HepG2 (cell line): ENCODE data around the gene IKBIP. TPM values are rescaled to one million over a fixed set of nuclear protein-coding genes. Genes with fewer than 3 reads are reported as not detected.
A peak's percentile ranks its signal among the peaks of the same experiment; 100 is the strongest.
"Not testable (repeated sequence)": the region's sequence is repeated elsewhere in the genome, so short reads cannot be mapped to it uniquely, and the experiment has no call there.

ENCODE experiments used
- ATAC-seq: fragments of 200-7000 bp; cut with Tn5 transposase; 3 replicates; pipeline ENCODE4 v1.9.1; 2020; ENCODE audit warnings: mild to moderate bottlenecking, moderate library complexity
- BruUV-seq: library from RNA; stranded (reverse); fragments of 400-500 nt; replicated peaks from 2 replicates; lab custom pipeline; 2021; lab: Mats Ljungman, UMichigan
- CTCF ChIA-PET: fragments of 300-600 bp; formaldehyde crosslinking; extraction: SDS; loops from one replicate; lab custom pipeline; 2021; ENCODE audit warnings: low total read pairs, inconsistent platforms, low intra/inter-chr PET ratio; lab: Yijun Ruan, JAX
- POLR2A ChIA-PET: fragments of 350-600 bp; sonication (Branson Sonifier 250); formaldehyde crosslinking; loops from one replicate; lab custom pipeline; 2020; ENCODE audit warnings: antibody characterized with exemption, inconsistent platforms; lab: Yijun Ruan, JAX
- DNase-seq: peaks from one replicate; pipeline ENCODE4 v3.0.0-alpha.2; 2015; ENCODE audit warnings: low spot score
- FAIRE-seq: peaks from 3 replicates; lab custom pipeline; 2011; peaks lifted over from hg19 to GRCh38; lab: Jason Lieb, UNC
- H2AFZ ChIP-seq: one replicate; pipeline ENCODE4 v1.6.1; 2011; ENCODE audit warnings: low read length, inconsistent platforms
- H3K27ac ChIP-seq: fragments of 300-600 bp; 3 replicates; pipeline ENCODE4 v1.8.0; 2011; ENCODE audit warnings: mixed run types, mild to moderate bottlenecking, mixed read lengths, low read length, inconsistent platforms; ENCODE audit not compliant: insufficient read depth; ENCODE audit errors: extremely low read length
- H3K27me3 ChIP-seq, 2 experiments: fragments of 200-600 bp in 1 of 2; 2 replicates in 1 of 2; 3 replicates in 1 of 2; pipeline versions ENCODE4 v1.6.0 to v1.8.0; 2011; ENCODE audit warnings: low read length in 2 of 2, mild to moderate bottlenecking in 2 of 2, moderate library complexity in 2 of 2, inconsistent platforms in 1 of 2; ENCODE audit not compliant: insufficient read depth in 2 of 2, control insufficient read depth in 1 of 2
- H3K36me3 ChIP-seq, 2 experiments: fragments of 200-600 bp in 1 of 2; replicated peaks in 1 of 2; 2 replicates in 1 of 2; 3 replicates in 1 of 2; pipeline versions ENCODE4 v1.5.1 to v1.8.0; 2011; ENCODE audit warnings: low read length in 2 of 2, inconsistent platforms in 1 of 2; ENCODE audit not compliant: insufficient read depth in 2 of 2, control insufficient read depth in 1 of 2
- H3K4me1 ChIP-seq: 2 replicates; pipeline ENCODE4 v1.5.1; 2012; ENCODE audit warnings: low read length, inconsistent platforms; ENCODE audit not compliant: insufficient read depth
- H3K4me2 ChIP-seq: 2 replicates; pipeline ENCODE4 v1.6.0; 2011; ENCODE audit warnings: low read depth, low read length, inconsistent platforms
- H3K4me3 ChIP-seq, 3 experiments: fragments of 200-600 bp in 1 of 3; sonication (generic), shearing (Covaris generic) in 1 of 3; replicated peaks in 1 of 3; 2 replicates each; pipeline ENCODE4 v1.5.1; 2011 to 2016; ENCODE audit warnings: low read length in 3 of 3, inconsistent platforms in 2 of 3, low read depth in 2 of 3, mild to moderate bottlenecking in 2 of 3, control low read depth in 1 of 3, mixed read lengths in 1 of 3; ENCODE audit not compliant: insufficient read depth in 1 of 3
- H3K79me2 ChIP-seq: one replicate; pipeline ENCODE4 v1.6.1; 2011; ENCODE audit warnings: low read length, inconsistent platforms; ENCODE audit not compliant: insufficient read depth
- H3K9ac ChIP-seq: 2 replicates; pipeline ENCODE4 v1.6.0; 2011; ENCODE audit warnings: mild to moderate bottlenecking, low read depth, low read length, inconsistent platforms; ENCODE audit not compliant: insufficient read depth
- H3K9me3 ChIP-seq: 2 replicates; pipeline ENCODE4 v1.5.1; 2012; ENCODE audit warnings: mild to moderate bottlenecking, low read length
- H4K20me1 ChIP-seq: 2 replicates; pipeline ENCODE4 v1.6.0; 2011; ENCODE audit warnings: inconsistent platforms, mild to moderate bottlenecking, low read length, moderate library complexity; ENCODE audit not compliant: insufficient read depth
- DPF2 ChIP-seq: sonication (generic); formaldehyde crosslinking; IDR thresholded peaks from 2 replicates; pipeline ENCODE4 v1.4.0; 2020; ENCODE audit warnings: mild to moderate bottlenecking, low read depth, missing genetic modification reagents, borderline replicate concordance
- ESRRA ChIP-seq: sonication (generic); formaldehyde crosslinking; IDR thresholded peaks from 2 replicates; pipeline ENCODE4 v1.5.1; 2020; ENCODE audit warnings: mild to moderate bottlenecking, low read depth, missing genetic modification reagents
- FOXJ3 ChIP-seq: sonication (generic); formaldehyde crosslinking; IDR thresholded peaks from 2 replicates; pipeline ENCODE4 v1.4.0; 2020; ENCODE audit warnings: missing genetic modification reagents, mild to moderate bottlenecking, borderline replicate concordance
- KDM5B ChIP-seq: sonication (generic); formaldehyde crosslinking; IDR thresholded peaks from 2 replicates; pipeline ENCODE4 v1.4.0; 2020; ENCODE audit warnings: missing genetic modification reagents, mild to moderate bottlenecking, borderline replicate concordance
- ZIK1 ChIP-seq: sonication (generic); formaldehyde crosslinking; IDR thresholded peaks from 2 replicates; pipeline ENCODE4 v1.5.0; 2020; ENCODE audit warnings: mild to moderate bottlenecking, low read depth, missing genetic modification reagents, borderline replicate concordance
- ZNF20 ChIP-seq: sonication (generic); formaldehyde crosslinking; IDR thresholded peaks from 2 replicates; pipeline ENCODE4 v1.4.0; 2020; ENCODE audit warnings: mild to moderate bottlenecking, moderate library complexity, missing genetic modification reagents
- ZNF746 ChIP-seq: sonication (generic); formaldehyde crosslinking; IDR thresholded peaks from 2 replicates; pipeline ENCODE4 v1.8.0; 2022; ENCODE audit warnings: mild to moderate bottlenecking, missing genetic modification reagents
- WGBS: methylation state at CpG from one replicate; pipeline ENCODE4 v1.1.6; 2017; ENCODE audit warnings: low lambda C conversion rate; 5-methylcytosine and 5-hydroxymethylcytosine counted together
- in situ Hi-C: cut with HindIII; loops from 2 replicates; pipeline ENCODE4 v1.10.0; 2017; ENCODE audit warnings: low pct_unique_long_range_greater_than_20kb; ENCODE audit not compliant: extremely low pct_ligation_motif_present
- intact Hi-C: fragments of 100-400 bp; cut with micrococcal nuclease; formaldehyde crosslinking; loops from one replicate; pipeline ENCODE4 v1.10.0; 2022; ENCODE audit not compliant: unreplicated experiment
- polyA plus RNA-seq, 8 experiments: library from polyadenylated mRNA; depleted of rRNA in 3 of 8; stranded (reverse) in 7 of 8; unstranded in 1 of 8; fragments of >200 nt; fragmentation: Illumina TruSeq in 4 of 8; extraction: Trizol in 4 of 8; gene quantifications; 2 replicates each; pipeline versions ENCODE4 v1.2.1 to v1.2.3, GENCODE V29; 2011 to 2016; ENCODE audit warnings: low read depth in 4 of 8, missing spikeins in 1 of 8, mixed read lengths in 1 of 8; ENCODE audit not compliant: insufficient read depth in 1 of 8
- total RNA-seq, 5 experiments: library from RNA; depleted of rRNA; stranded (reverse); fragments of >200 nt; fragmentation: Illumina TruSeq; extraction: Trizol; gene quantifications; 2 replicates each; pipeline ENCODE4 v1.2.3, GENCODE V29; 2016; ENCODE audit warnings: low read depth in 1 of 5
- TF ChIP-seq, protein P1 (sequence below): sonication (generic); formaldehyde crosslinking; IDR thresholded peaks from 2 replicates; pipeline ENCODE4 v1.8.1; 2022; ENCODE audit warnings: low read depth, mild to moderate bottlenecking, missing genetic modification reagents
- TF ChIP-seq, protein P2 (sequence below): sonication (generic); formaldehyde crosslinking; IDR thresholded peaks from 2 replicates; pipeline ENCODE4 v1.4.0; 2020; ENCODE audit warnings: missing genetic modification reagents, borderline replicate concordance
- TF ChIP-seq, protein P3 (sequence below): sonication (generic); formaldehyde crosslinking; IDR thresholded peaks from 2 replicates; pipeline ENCODE4 v1.4.0; 2020; ENCODE audit warnings: missing genetic modification reagents

The IKBIP gene
- total and polyA plus RNA-seq, 2 of the 13 experiments (the other 11 are each of a cell fraction or from before 2014, with no cell fraction given), result 20.0 to 55.5 TPM

DNA sequence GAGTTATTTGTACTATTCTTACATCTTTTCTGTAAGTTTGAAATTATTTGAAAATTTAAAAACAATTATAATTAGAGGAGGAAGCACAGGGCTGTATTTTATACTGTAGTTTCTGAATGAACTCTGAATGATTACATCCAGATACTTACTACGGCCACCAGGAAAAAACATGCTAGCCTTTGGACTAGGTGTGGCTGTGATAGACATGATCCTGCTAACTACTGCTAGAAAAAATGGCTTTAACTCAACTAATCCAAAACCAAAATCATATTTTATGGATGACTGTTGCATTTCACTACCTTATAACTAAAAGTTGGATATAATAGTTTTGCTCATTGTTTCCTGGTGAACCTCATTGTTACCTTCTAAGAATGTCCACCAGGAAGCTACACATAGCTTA is 66.2 kb downstream of the IKBIP start:
- peak overlapping the region; percentile 55 for H3K4me2 ChIP-seq
- H3K27me3 ChIP-seq, result no peaks in the 10 kb centered on the region
- H3K27ac ChIP-seq, result no peak overlapping the region
- H3K9ac ChIP-seq, result no peak overlapping the region
- in situ Hi-C loops (no loop called here), intact Hi-C loops (loop anchor here (1.0 kb wide), 1 partner anchor 13 kb away; no protein-coding TSS in a partner anchor)
- peaks cover 38% of the 10 kb centered on the region for H3K4me1 ChIP-seq
- peak; percentile 51; the same call in 2 of the 3 replicates for ATAC-seq
- no peaks in the 10 kb centered on the region for H3K36me3 ChIP-seq
- TF ChIP-seq, protein P1, sequence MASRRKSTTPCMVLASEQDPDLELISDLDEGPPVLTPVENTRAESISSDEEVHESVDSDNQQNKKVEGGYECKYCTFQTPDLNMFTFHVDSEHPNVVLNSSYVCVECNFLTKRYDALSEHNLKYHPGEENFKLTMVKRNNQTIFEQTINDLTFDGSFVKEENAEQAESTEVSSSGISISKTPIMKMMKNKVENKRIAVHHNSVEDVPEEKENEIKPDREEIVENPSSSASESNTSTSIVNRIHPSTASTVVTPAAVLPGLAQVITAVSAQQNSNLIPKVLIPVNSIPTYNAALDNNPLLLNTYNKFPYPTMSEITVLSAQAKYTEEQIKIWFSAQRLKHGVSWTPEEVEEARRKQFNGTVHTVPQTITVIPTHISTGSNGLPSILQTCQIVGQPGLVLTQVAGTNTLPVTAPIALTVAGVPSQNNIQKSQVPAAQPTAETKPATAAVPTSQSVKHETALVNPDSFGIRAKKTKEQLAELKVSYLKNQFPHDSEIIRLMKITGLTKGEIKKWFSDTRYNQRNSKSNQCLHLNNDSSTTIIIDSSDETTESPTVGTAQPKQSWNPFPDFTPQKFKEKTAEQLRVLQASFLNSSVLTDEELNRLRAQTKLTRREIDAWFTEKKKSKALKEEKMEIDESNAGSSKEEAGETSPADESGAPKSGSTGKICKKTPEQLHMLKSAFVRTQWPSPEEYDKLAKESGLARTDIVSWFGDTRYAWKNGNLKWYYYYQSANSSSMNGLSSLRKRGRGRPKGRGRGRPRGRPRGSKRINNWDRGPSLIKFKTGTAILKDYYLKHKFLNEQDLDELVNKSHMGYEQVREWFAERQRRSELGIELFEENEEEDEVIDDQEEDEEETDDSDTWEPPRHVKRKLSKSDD (CRISPR knock-in tag), result no peak
- TF ChIP-seq DPF2 (CRISPR knock-in tag) (no peak), FOXJ3 (no peak), ZNF20 (CRISPR knock-in tag) (no peak), ESRRA (CRISPR knock-in tag) (no peak), ZNF746 (CRISPR knock-in tag) (no peak), ZIK1 (CRISPR knock-in tag) (no peak), KDM5B (CRISPR knock-in tag) (no peak)
- TF ChIP-seq, protein P2, sequence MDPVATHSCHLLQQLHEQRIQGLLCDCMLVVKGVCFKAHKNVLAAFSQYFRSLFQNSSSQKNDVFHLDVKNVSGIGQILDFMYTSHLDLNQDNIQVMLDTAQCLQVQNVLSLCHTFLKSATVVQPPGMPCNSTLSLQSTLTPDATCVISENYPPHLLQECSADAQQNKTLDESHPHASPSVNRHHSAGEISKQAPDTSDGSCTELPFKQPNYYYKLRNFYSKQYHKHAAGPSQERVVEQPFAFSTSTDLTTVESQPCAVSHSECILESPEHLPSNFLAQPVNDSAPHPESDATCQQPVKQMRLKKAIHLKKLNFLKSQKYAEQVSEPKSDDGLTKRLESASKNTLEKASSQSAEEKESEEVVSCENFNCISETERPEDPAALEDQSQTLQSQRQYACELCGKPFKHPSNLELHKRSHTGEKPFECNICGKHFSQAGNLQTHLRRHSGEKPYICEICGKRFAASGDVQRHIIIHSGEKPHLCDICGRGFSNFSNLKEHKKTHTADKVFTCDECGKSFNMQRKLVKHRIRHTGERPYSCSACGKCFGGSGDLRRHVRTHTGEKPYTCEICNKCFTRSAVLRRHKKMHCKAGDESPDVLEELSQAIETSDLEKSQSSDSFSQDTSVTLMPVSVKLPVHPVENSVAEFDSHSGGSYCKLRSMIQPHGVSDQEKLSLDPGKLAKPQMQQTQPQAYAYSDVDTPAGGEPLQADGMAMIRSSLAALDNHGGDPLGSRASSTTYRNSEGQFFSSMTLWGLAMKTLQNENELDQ, result no peak
- TF ChIP-seq, protein P3, sequence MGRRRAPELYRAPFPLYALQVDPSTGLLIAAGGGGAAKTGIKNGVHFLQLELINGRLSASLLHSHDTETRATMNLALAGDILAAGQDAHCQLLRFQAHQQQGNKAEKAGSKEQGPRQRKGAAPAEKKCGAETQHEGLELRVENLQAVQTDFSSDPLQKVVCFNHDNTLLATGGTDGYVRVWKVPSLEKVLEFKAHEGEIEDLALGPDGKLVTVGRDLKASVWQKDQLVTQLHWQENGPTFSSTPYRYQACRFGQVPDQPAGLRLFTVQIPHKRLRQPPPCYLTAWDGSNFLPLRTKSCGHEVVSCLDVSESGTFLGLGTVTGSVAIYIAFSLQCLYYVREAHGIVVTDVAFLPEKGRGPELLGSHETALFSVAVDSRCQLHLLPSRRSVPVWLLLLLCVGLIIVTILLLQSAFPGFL (CRISPR knock-in tag), result no peak
- DNase-seq, result no peak
- no peak overlapping the region for H2AFZ ChIP-seq
- H3K79me2 ChIP-seq, result no peaks in the 10 kb centered on the region
- CTCF ChIA-PET, result no interaction called here
- POLR2A ChIA-PET, result interaction anchor here (1.0 to 1.9 kb wide), 2 partner anchors 13 to 15 kb away, joined by 4 to 6 read pairs; partner anchors contain the start of gene SLC25A3
- no TSS peak for BruUV-seq
- H3K4me3 ChIP-seq, result no peak overlapping the region; a peak in 1 of 6 replicates
- no peak for FAIRE-seq
- H4K20me1 ChIP-seq, result no peaks in the 10 kb centered on the region
- WGBS, result 4% methylated on average over 1 of the region's 1 CpG
- no peaks in the 10 kb centered on the region for H3K9me3 ChIP-seq

DNA sequence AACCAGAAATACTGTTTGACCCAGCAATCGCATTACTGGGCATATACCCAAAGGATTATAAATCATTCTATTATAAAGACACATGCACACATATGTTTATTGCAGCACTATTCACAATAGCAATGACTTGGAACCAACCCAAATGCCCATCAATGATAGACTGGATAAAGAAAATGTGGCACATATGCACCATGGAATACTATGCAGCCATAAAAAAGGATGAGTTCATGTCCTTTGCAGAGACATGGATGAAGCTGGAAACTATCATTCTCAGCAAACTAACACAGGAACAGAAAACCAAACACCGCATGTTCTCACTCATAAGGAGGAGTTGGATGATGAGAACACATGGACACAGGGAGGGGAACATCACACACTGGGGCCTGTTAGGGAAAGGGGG is 67.8 kb downstream of the IKBIP start:
- H3K27me3 ChIP-seq, DNase-seq, intact Hi-C loops, H3K4me2 ChIP-seq, H3K79me2 ChIP-seq, H3K27ac ChIP-seq, H4K20me1 ChIP-seq, H3K9ac ChIP-seq, BruUV-seq, FAIRE-seq, in situ Hi-C loops, H3K9me3 ChIP-seq, H2AFZ ChIP-seq, ATAC-seq, CTCF ChIA-PET, POLR2A ChIA-PET, H3K4me3 ChIP-seq, H3K36me3 ChIP-seq: not testable (repeated sequence)
- WGBS, result 88% methylated on average over 2 of the region's 2 CpGs
- peaks cover 43% of the 10 kb centered on the region for H3K4me1 ChIP-seq
